ENCODE results near the gene GALNT4. TPM values are rescaled to one million over a fixed set of nuclear protein-coding genes. Genes with fewer than 3 reads are reported as not detected.

GALNT4 gene
- total RNA-seq, result 4.1 and 5.7 TPM in 2 replicates

GRCh38 chr12:89524541-89525304, at the start of gene GALNT4:
TSS of gene GALNT4 (minus strand) at chr12:89524796. CDS start at chr12:89524549, 247 bp downstream.
- peak within 1 kb of the TSS; percentile 94 for H3K4me3 ChIP-seq (ENCODE audit: low read depth, low read length)
- DNase-seq (ENCODE audit: low read depth), result peak; percentile 44
- TF ChIP-seq, protein P1, sequence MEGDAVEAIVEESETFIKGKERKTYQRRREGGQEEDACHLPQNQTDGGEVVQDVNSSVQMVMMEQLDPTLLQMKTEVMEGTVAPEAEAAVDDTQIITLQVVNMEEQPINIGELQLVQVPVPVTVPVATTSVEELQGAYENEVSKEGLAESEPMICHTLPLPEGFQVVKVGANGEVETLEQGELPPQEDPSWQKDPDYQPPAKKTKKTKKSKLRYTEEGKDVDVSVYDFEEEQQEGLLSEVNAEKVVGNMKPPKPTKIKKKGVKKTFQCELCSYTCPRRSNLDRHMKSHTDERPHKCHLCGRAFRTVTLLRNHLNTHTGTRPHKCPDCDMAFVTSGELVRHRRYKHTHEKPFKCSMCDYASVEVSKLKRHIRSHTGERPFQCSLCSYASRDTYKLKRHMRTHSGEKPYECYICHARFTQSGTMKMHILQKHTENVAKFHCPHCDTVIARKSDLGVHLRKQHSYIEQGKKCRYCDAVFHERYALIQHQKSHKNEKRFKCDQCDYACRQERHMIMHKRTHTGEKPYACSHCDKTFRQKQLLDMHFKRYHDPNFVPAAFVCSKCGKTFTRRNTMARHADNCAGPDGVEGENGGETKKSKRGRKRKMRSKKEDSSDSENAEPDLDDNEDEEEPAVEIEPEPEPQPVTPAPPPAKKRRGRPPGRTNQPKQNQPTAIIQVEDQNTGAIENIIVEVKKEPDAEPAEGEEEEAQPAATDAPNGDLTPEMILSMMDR (conservative IDR thresholded peaks at IDR 0.05; ENCODE audit: low read depth, low read length), result peak; percentile 72

DNA sequence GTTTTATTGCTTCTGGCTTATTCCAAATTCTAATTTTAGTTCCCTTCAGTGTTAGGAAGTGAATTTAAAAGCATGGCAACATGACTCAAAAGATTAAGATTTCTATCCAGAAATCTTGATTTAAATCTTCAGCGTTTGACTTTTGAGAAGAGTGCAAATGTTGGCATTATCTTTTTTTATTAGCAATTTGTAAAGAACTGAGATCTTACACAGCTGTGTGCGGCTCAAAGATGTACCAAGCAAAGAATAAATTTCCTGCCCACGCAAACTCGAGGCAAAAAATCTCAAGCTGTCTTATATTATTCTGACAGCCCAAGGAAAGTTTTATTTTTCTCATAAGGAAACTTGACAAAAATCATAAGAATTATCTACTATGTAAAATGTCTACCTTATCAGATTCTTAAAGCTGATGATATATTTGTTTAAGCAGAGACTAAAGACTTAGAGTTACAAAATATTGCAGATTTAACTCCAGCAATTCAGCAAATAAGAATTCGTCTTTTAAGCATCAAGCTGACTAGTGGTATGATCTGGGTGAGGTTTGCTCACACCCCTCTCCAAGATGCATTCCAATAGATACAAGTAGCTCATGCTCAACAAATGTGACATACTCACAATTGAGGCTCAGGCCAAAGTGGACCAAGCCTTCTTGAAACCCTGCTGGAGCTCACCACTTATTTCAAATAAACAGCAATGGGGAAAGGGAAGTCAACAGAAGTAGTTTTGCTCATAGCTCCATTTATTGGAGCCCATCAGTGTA, 48.6 kb upstream of the GALNT4 start:
- no peak for DNase-seq (ENCODE audit: low read depth)
- TF ChIP-seq, protein P1 (conservative IDR thresholded peaks at IDR 0.05; ENCODE audit: low read depth, low read length), result no peak
- H3K4me3 ChIP-seq (ENCODE audit: low read depth, low read length), result no peak overlapping the region

- TF ChIP-seq, protein P1 (conservative IDR thresholded peaks at IDR 0.05; ENCODE audit: low read depth, low read length), result no peak
- DNase-seq (ENCODE audit: low read depth), result no peak
These were observed 47.0 kb upstream of the GALNT4 start for GRCh38 chr12:89571491-89572195.

GRCh38 chr12:89568484-89568883, 43.9 kb upstream of the GALNT4 start:
- no peak for DNase-seq (ENCODE audit: low read depth)
- no peak overlapping the region for H3K4me3 ChIP-seq (ENCODE audit: low read depth, low read length)

More at GRCh38 chr12:89571491-89572195, 47.0 kb upstream of the GALNT4 start:
- H3K4me3 ChIP-seq (ENCODE audit: low read depth, low read length), result no peak overlapping the region

GRCh38 chr12:89567691-89568239, 43.2 kb upstream of the GALNT4 start:
- no peak overlapping the region for H3K4me3 ChIP-seq (ENCODE audit: low read depth, low read length)
- DNase-seq (ENCODE audit: low read depth), result no peak
- TF ChIP-seq, protein P1 (conservative IDR thresholded peaks at IDR 0.05; ENCODE audit: low read depth, low read length), result no peak

More at GRCh38 chr12:89568484-89568883, 43.9 kb upstream of the GALNT4 start:
- TF ChIP-seq, protein P1 (conservative IDR thresholded peaks at IDR 0.05; ENCODE audit: low read depth, low read length), result no peak

DNA sequence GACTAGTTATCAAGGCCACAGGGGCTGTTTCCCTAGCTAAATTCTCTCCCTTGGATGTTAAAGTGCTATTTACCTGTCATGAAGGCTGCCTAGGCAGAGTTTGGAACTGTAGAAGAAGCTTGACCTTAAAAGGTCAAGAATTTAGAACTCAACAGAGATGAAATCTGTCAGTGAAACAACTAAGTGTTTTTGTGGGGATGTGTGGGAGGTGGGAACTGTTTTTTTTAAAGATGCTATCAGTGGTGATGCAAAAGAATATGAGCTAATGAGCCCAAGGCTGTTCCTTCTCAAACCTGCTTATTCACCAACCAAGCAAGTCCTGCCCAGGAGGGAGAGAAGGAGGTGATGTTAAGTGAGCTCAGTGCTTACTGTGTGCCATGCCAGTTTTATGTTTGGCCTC, 42.0 kb upstream of the GALNT4 start:
- DNase-seq (ENCODE audit: low read depth), result no peak
- TF ChIP-seq, protein P1 (conservative IDR thresholded peaks at IDR 0.05; ENCODE audit: low read depth, low read length), result no peak
- no peak overlapping the region for H3K4me3 ChIP-seq (ENCODE audit: low read depth, low read length)
